Measurements from ENCODE around the gene RASL11B.

- TF ChIP-seq, protein P1, sequence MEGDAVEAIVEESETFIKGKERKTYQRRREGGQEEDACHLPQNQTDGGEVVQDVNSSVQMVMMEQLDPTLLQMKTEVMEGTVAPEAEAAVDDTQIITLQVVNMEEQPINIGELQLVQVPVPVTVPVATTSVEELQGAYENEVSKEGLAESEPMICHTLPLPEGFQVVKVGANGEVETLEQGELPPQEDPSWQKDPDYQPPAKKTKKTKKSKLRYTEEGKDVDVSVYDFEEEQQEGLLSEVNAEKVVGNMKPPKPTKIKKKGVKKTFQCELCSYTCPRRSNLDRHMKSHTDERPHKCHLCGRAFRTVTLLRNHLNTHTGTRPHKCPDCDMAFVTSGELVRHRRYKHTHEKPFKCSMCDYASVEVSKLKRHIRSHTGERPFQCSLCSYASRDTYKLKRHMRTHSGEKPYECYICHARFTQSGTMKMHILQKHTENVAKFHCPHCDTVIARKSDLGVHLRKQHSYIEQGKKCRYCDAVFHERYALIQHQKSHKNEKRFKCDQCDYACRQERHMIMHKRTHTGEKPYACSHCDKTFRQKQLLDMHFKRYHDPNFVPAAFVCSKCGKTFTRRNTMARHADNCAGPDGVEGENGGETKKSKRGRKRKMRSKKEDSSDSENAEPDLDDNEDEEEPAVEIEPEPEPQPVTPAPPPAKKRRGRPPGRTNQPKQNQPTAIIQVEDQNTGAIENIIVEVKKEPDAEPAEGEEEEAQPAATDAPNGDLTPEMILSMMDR (optimal IDR thresholded peaks at IDR 0.05 in 1 of 3, IDR thresholded peaks at IDR 0.05 in 1 of 3, conservative IDR thresholded peaks at IDR 0.05 in 1 of 3; ENCODE audit: extremely low read depth in 1 of 3, insufficient read depth in 2 of 3, low read length in 3 of 3), result no peak
- no peak for TF ChIP-seq EZH2 (IDR thresholded peaks at IDR 0.05; ENCODE audit: low read length)
Measured at GRCh38 chr4:52883183-52883621, 21.1 kb downstream of the RASL11B start.

Data from keratinocyte (primary cell).